HG03045 (cell line): ENCODE data around the gene MOCOS.

Experiments used
- ATAC-seq: cut with Tn5 transposase; IDR thresholded peaks from one replicate; pipeline ENCODE4 v1.9.1; 2021; ENCODE audit warnings: mild to moderate bottlenecking, moderate library complexity; ENCODE audit not compliant: unreplicated experiment

The MOCOS gene

GRCh38 chr18:36269157-36269556 lies 81.9 kb downstream of the MOCOS start:
- no peak for ATAC-seq

DNA sequence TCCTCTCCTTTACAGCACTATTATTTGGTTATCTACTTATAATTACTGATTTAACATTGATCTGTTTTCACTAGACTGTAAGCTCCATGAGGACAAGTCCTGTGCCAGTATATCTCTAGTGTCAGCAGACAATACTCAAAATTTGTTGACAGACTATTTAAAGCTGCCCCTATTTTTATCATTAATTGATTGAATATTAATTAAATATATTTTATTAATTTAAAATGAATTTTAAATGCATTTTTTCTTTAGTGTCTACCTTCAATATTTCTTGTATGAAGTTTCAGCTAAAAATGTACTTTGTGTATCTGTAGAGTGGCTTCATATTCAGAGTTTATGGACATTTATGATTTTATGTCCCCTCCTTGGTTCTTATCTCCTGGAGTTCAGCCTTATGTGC lies 83.9 kb downstream of the MOCOS start:
- ATAC-seq: no peak

DNA sequence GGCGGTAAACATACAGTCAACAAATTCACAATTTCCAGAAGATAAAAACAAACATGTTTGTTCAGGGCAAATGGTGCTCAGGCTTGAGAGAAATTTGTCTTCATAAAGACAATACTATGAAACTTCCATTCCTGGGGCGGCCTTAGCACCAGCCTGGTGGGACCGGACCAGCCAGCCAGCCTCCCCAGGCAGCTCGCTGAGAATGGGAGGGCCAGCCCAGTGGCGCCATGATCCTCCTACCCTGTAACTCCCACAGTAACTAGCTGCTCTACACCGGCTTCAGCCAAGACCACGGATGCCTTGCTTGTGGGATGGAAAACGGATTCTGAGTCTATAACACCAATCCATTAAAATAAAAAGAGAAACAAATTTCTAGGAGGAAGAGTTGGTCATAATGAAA lies 86.0 kb downstream of the MOCOS start:
- ATAC-seq: no peak

DNA sequence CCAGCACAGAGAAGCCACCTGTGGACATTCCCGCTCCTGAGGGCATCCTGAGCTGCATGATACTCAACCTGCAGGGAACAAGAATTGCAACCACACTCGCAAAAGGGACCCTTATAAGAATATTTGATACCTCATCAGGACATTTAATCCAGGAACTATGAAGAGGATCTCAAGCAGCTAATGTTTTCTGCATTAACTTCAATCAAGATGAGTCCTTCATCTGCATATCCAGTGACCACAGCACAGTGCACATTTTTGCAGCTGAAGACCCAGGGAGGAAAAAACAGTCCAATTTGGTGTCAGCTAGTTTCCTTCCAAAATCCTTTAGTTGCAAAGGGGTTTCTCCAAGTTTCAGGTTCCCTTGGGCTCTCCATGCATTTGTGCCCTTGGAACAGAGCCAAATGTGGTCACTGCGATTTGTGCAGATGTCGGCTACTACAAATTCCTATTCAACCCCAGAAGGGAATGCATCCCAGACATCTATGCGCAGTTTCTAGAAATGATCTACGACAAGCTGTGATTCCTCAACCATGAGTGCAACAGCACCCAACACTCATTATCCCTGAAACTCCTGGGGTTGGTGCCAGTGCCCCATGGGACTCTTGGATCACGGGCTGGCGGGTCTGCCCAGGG lies 86.9 kb downstream of the MOCOS start:
- no peak for ATAC-seq

- no peak for ATAC-seq
These were observed 88.3 kb downstream of the MOCOS start for GRCh38 chr18:36275561-36275960.

- no peak for ATAC-seq
These were observed 91.7 kb downstream of the MOCOS start for GRCh38 chr18:36279001-36279400.

- ATAC-seq: no peak
These were observed 94.6 kb downstream of the MOCOS start for GRCh38 chr18:36281936-36282335.

DNA sequence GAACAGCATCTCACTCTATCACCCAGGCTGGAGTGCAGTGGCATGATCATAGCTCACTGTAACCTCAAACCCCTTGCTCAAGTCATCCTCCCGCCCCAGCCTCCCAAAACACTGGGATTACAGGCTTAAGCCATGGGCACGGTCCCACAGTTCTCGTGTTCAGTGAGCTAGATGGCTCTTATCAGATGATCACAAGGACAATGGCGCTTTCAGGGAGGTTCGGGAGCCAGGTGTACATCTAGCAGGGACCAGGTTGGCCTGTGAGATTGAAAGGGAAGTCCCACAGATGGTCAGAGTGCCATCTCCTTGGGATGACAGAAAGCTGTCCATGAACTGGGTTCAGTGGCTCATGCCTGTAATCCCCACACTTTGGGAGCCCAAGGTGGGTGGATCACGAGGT lies 96.2 kb downstream of the MOCOS start:
- no peak for ATAC-seq

DNA sequence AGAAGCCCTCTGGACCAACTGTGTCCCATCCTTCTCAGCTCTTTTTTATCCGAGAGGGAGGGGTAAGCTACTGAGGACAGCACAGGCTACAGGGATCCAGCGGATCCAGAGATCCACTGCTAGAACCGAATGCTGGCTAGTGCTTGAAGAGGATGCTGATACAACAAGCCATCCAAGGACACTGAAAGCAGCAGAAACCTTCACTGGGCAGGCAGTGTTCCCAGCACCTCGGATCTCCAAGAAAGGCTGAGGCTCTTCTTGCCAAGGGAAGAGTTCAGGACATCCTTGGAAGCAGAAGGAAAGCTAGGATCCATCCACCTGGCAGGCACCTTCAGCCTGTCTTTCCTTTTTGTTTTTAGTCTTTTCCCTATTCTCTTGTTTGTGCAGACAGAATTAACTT lies 97.0 kb downstream of the MOCOS start:
- no peak for ATAC-seq

- ATAC-seq: no peak
These were observed 97.5 kb downstream of the MOCOS start for GRCh38 chr18:36284671-36285295.

DNA sequence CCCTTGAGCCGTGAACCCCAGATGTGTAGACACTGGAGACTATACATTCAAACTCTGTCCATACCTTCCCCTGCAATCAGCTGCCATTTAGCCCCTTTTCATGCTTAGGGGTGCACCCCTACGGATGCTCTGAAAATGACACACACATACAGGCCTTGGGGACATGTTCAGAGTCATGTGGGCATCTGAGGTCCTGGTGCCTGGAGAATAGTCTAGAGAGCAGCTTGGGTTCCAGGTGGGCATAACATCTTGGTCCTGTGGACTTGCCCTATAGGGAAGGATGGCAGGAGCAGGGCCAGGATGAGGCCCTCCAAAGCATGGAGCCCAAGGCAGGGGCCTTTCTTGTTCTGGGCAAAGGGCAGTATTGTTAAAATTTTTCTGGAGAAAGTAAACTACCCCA lies 100.4 kb downstream of the MOCOS start:
- no peak for ATAC-seq

- ATAC-seq: no peak
These were observed 101.4 kb downstream of the MOCOS start for GRCh38 chr18:36288689-36289088.

- no peak for ATAC-seq
These were observed 106.7 kb downstream of the MOCOS start for GRCh38 chr18:36294031-36294430.

GRCh38 chr18:36295214-36295613 lies 107.9 kb downstream of the MOCOS start:
- no peak for ATAC-seq

DNA sequence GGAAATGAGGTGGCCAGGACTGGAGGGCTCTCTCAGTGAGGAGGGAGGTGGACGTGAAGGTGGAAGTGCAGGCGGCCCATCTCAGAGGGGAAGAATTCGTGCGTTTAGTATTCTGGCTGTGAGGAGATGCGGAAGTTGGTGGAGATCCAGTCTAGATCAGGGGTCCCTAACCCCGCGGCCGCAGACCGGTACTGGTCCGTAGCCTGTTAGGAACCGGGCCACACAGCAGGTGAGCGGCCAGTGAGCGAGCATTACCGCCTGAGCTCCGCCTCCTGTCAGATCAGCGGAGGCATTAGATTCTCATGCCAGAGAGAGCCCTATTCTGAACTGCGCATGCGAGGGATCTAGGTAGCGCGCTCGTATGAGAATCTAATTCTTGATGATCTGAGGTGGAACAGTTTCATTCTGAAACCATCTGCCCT lies 108.6 kb downstream of the MOCOS start:
- no peak for ATAC-seq

GRCh38 chr18:36296650-36297416 lies 109.5 kb downstream of the MOCOS start:
- peak; percentile 11 for ATAC-seq

GRCh38 chr18:36297417-36298125 lies 110.3 kb downstream of the MOCOS start, which contains the start of gene FHOD3:
Gene FHOD3, plus strand, starts transcription at chr18:36297713. Its CDS starts 123 bp downstream, at chr18:36297836.
- peak; percentile 65 for ATAC-seq

DNA sequence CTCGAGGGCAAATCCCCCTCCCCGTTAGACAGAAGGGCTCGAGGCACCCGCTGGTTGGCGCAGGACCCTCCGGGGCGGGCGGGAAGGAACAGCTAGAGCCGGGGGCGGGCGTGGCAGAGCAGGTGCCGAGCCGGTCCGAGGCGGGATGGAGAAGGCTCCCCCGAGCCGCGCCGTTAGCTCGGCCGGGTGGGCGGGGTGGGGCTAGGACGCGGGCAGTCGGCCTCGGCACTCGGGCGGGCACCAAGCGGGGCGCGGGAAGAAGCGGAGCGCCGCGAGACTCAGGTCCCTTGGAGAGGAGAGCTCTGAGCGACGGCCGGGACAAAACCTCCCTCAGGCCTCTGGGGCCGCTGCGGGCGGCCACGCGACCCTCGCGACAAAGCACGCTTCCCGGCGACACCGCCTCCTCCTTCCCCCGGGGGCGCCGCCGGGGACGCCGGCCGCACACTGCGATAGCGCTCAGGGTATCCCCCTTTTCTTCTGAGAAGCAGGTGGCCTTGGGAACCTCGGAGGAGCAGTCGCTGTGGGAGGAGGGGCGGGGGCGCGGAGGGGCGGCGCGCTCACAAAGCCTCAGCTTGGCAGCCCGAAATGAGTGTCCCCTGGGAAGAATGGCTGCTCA lies 110.9 kb downstream of the MOCOS start:
- ATAC-seq: peak; percentile 29

DNA sequence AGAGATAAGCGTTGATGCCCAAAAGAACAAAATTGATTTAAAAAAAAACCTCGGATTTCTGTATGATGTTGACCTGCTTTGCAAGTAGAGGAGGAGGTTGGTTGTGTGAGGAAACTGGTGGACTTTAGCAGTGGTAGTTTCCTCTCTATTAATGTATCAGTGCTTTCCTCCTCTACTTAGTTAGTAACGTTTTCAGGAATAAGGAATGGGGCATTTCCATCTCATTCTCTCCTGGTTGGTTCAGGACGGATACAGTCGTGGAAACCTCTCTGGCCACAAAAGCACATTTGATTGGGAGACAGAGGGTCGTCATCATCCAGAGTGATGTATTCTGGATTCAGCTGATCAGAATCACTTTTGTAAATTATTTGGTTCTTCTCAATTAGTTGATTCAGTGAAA lies 111.7 kb downstream of the MOCOS start:
- no peak for ATAC-seq

GRCh38 chr18:36300211-36300610 lies 112.9 kb downstream of the MOCOS start:
- no peak for ATAC-seq

DNA sequence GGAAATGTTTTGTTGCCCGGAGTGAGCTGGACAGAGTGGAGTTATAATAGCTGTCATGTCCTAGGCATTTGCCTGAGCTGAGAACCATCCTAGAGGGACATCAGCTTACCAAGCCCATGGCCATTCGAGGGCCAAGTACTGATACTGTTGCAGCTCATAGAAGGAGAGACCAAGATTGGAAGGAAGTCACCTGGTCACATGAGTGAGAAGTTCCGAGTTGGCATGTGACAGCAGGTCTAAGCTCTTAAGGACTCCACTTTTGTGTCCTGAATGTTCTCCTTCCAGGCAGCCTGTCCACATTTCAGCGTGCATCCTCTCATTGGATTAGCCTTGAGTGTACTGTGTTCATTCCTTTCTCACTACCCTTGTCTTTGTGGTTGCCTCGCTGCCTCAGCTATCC lies 114.6 kb downstream of the MOCOS start:
- no peak for ATAC-seq
